K562 (cell line): Measurements from ENCODE around the gene COL7A1. TPM values are rescaled to one million over a fixed set of nuclear protein-coding genes. Genes with fewer than 3 reads are reported as not detected.

Experiments
- ATAC-seq: fragments of 200-7000 bp; cut with Tn5 transposase; 3 replicates; pipeline ENCODE4 v1.9.1; 2020; ENCODE audit warnings: moderate library complexity
- BruUV-seq: library from RNA; stranded (reverse); fragments of 400-500 nt; replicated peaks from 2 replicates; lab custom pipeline; 2021; lab: Mats Ljungman, UMichigan
- CTCF ChIA-PET: fragments of 300-600 bp; formaldehyde crosslinking; extraction: SDS; loops from one replicate; lab custom pipeline; 2021; ENCODE audit warnings: low intra/inter-chr PET ratio; lab: Yijun Ruan, JAX
- POLR2A ChIA-PET: fragments of 300-600, 350-650 bp; sonication (Branson Sonifier 250); formaldehyde crosslinking; extraction: SDS; loops from one replicate; lab custom pipeline; 2021; ENCODE audit warnings: antibody characterized with exemption, inconsistent platforms; lab: Yijun Ruan, JAX
- DNase-seq, 4 experiments: peaks; one replicate each; pipeline versions ENCODE4 v3.0.0 to v3.0.0-alpha.2; 2011 to 2018; ENCODE audit warnings: low spot score in 3 of 4, mixed read lengths in 3 of 4; ENCODE audit errors: extremely low read depth in 1 of 4
- FAIRE-seq: peaks from 2 replicates; lab custom pipeline; 2011; peaks lifted over from hg19 to GRCh38; lab: Jason Lieb, UNC
- H2AFZ ChIP-seq: 2 replicates; pipeline ENCODE4 v1.6.0; 2011; ENCODE audit warnings: low read depth, low read length, control low read depth, inconsistent platforms
- H3K27ac ChIP-seq: fragments of 200-600 bp; 3 replicates; pipeline ENCODE4 v1.8.0; 2011; ENCODE audit warnings: low read depth, mild to moderate bottlenecking, control low read depth, inconsistent platforms, low read length, moderate library complexity, mixed read lengths; ENCODE audit errors: extremely low read depth
- H3K27me3 ChIP-seq, 2 experiments: fragments of 300-600 bp in 1 of 2; 2 replicates in 1 of 2; 3 replicates in 1 of 2; pipeline versions ENCODE4 v1.6.0 to v1.8.0; 2011; ENCODE audit warnings: inconsistent platforms in 2 of 2, low read length in 2 of 2, mild to moderate bottlenecking in 1 of 2, mixed read lengths in 1 of 2, moderate library complexity in 1 of 2; ENCODE audit not compliant: control insufficient read depth in 2 of 2, insufficient read depth in 2 of 2
- H3K36me3 ChIP-seq: fragments of 300-600 bp; 3 replicates; pipeline ENCODE4 v1.8.0; 2011; ENCODE audit warnings: mild to moderate bottlenecking, low read length, inconsistent platforms; ENCODE audit not compliant: control insufficient read depth, insufficient read depth
- H3K4me1 ChIP-seq, 2 experiments: fragments of 200-600 bp in 1 of 2; replicated peaks in 1 of 2; 2 replicates in 1 of 2; 3 replicates in 1 of 2; pipeline versions ENCODE4 v1.5.1 to v1.8.0; 2011; ENCODE audit warnings: inconsistent platforms in 2 of 2, low read length in 2 of 2, mild to moderate bottlenecking in 1 of 2, mixed read lengths in 1 of 2, moderate library complexity in 1 of 2; ENCODE audit not compliant: control insufficient read depth in 2 of 2, insufficient read depth in 2 of 2
- H3K4me2 ChIP-seq: 2 replicates; pipeline ENCODE4 v1.6.1; 2011; ENCODE audit warnings: low read length, control low read depth, inconsistent platforms, mixed read lengths; ENCODE audit not compliant: insufficient read depth
- H3K4me3 ChIP-seq: fragments of 200-600 bp; sonication (generic), shearing (Covaris generic); 2 replicates; pipeline ENCODE4 v1.5.1; 2016; ENCODE audit warnings: control low read depth, inconsistent platforms
- H3K79me2 ChIP-seq: fragments of 200-600 bp; 3 replicates; pipeline ENCODE4 v1.8.0; 2011; ENCODE audit warnings: low read length, inconsistent platforms; ENCODE audit not compliant: control insufficient read depth, insufficient read depth
- H3K9ac ChIP-seq, 2 experiments: 2 replicates each; pipeline versions ENCODE4 v1.6.0 to v1.6.1; 2011; ENCODE audit warnings: low read depth in 2 of 2, low read length in 2 of 2, control low read depth in 1 of 2, inconsistent platforms in 1 of 2, mild to moderate bottlenecking in 1 of 2, mixed read lengths in 1 of 2; ENCODE audit not compliant: insufficient read depth in 1 of 2
- H3K9me1 ChIP-seq: one replicate; pipeline ENCODE4 v1.6.0; 2011; ENCODE audit warnings: inconsistent platforms, mild to moderate bottlenecking, low read length, moderate library complexity; ENCODE audit not compliant: control insufficient read depth, insufficient read depth
- H3K9me3 ChIP-seq: replicated peaks from 2 replicates; pipeline ENCODE4 v1.5.1; 2011; ENCODE audit warnings: low read depth, low read length, inconsistent platforms; ENCODE audit not compliant: control insufficient read depth, insufficient read depth
- H4K20me1 ChIP-seq: replicated peaks from 2 replicates; pipeline ENCODE4 v1.6.1; 2011; ENCODE audit warnings: low read length, inconsistent platforms, mixed read lengths; ENCODE audit not compliant: control insufficient read depth, insufficient read depth
- CBFA2T2 ChIP-seq: fragments of 450-650 bp; conservative IDR thresholded peaks from 2 replicates; pipeline ENCODE4 v1.6.1; 2017; ENCODE audit warnings: mild to moderate bottlenecking
- CHCHD3 ChIP-seq: fragments of 250-450 bp; sonication (Bioruptor Pico); IDR thresholded peaks from 2 replicates; pipeline ENCODE4 v2.1.2; 2022; ENCODE audit warnings: mild to moderate bottlenecking
- NFIC ChIP-seq: fragments of 450-650 bp; IDR thresholded peaks from 2 replicates; pipeline ENCODE4 v1.6.1; 2017; ENCODE audit warnings: mild to moderate bottlenecking, inconsistent platforms
- POLR2B ChIP-seq: fragments of 450-650 bp; IDR thresholded peaks from 2 replicates; pipeline ENCODE4 v1.6.1; 2018; ENCODE audit warnings: low read depth; ENCODE audit not compliant: partially characterized antibody
- TAL1 ChIP-seq: fragments of 450-650 bp; IDR thresholded peaks from 2 replicates; pipeline ENCODE4 v1.6.1; 2016; ENCODE audit warnings: mild to moderate bottlenecking
- WGBS: fragments of 100-300 bp; shearing (Covaris generic); methylation state at CpG from one replicate; pipeline ENCODE4 v1.1.6; 2016; ENCODE audit warnings: low coverage, mixed read lengths; ENCODE audit not compliant: insufficient coverage; ENCODE audit errors: missing lambda C conversion rate; 5-methylcytosine and 5-hydroxymethylcytosine counted together
- in situ Hi-C: fragments of 300-500 bp; cut with MboI; formaldehyde crosslinking; loops from 4 replicates; pipeline ENCODE4 v1.15.0; 2018; ENCODE audit warnings: inconsistent platforms, mixed read lengths
- intact Hi-C: fragments of 100-400 bp; cut with micrococcal nuclease; formaldehyde crosslinking; loops from 2 replicates; pipeline ENCODE4 v1.14.2; 2022
- polyA plus RNA-seq, 8 experiments: library from polyadenylated mRNA; depleted of rRNA in 4 of 8; stranded (reverse) in 5 of 8; unstranded in 3 of 8; fragments of >200 nt; fragmentation: Nextera tagmentation in 2 of 8; fragmentation: Illumina TruSeq in 1 of 8; extraction: Ambion mirVana in 2 of 8; extraction: Trizol in 1 of 8; gene quantifications; 2 replicates each; pipeline versions ENCODE4 v1.2.1 to v1.2.3, GENCODE V29; 2011 to 2014; ENCODE audit warnings: inconsistent platforms in 1 of 8, missing spikeins in 1 of 8
- total RNA-seq, 7 experiments: library from RNA; depleted of rRNA in 6 of 7; stranded (reverse); fragments of >200 nt in 6 of 7; fragmentation: Illumina TruSeq in 2 of 7; extraction: Trizol in 2 of 7; gene quantifications; 2 replicates each; pipeline versions ENCODE4 v1.2.1 to v1.2.3, GENCODE V29; 2011 to 2021; ENCODE audit warnings: low replicate concordance in 1 of 7
- TF ChIP-seq, protein P1 (sequence below): fragments of 450-650 bp; formaldehyde crosslinking; IDR thresholded peaks from 2 replicates; pipeline ENCODE4 v1.4.0; 2022; ENCODE audit warnings: missing genetic modification characterization

COL7A1 gene
- total and polyA plus RNA-seq, 9 of the 15 experiments (the other 6 are each of a cell fraction or from before 2014, with no cell fraction given), result 0.09 to 0.66 (median 0.35) TPM; not detected in 3

DNA sequence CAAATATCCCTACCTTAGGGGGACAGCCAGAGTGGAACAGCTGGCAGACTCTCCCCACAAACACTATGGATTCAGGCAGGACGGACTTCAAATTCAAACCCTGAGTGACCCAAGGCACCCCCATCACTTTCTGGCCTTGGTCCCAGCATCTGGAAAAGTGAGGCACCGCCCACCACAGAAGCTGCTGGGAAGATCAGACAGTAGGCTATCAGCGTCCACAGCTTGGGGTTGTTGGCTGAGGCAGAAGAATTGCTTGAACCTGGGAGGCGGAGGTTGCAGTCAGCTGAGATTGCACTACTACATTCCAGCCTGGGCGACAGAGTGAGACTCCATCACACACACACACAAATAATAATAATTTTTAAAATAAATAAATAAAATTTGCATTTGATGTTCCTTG is 47.0 kb downstream of the COL7A1 start (continued):
- TF ChIP-seq POLR2B (no peak), NFIC (0 out of 2 replicates have a peak, but pooled peaks have one; percentile 23), TAL1 (peak; percentile 23; the same call in 1 of the 2 replicates), CBFA2T2 (peak; percentile 39; the same call in 1 of the 2 replicates)
- TF ChIP-seq, protein P1, sequence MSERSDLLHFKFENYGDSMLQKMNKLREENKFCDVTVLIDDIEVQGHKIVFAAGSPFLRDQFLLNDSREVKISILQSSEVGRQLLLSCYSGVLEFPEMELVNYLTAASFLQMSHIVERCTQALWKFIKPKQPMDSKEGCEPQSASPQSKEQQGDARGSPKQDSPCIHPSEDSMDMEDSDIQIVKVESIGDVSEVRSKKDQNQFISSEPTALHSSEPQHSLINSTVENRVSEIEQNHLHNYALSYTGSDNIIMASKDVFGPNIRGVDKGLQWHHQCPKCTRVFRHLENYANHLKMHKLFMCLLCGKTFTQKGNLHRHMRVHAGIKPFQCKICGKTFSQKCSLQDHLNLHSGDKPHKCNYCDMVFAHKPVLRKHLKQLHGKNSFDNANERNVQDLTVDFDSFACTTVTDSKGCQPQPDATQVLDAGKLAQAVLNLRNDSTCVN (CRISPR knock-in tag), result no peak

DNA sequence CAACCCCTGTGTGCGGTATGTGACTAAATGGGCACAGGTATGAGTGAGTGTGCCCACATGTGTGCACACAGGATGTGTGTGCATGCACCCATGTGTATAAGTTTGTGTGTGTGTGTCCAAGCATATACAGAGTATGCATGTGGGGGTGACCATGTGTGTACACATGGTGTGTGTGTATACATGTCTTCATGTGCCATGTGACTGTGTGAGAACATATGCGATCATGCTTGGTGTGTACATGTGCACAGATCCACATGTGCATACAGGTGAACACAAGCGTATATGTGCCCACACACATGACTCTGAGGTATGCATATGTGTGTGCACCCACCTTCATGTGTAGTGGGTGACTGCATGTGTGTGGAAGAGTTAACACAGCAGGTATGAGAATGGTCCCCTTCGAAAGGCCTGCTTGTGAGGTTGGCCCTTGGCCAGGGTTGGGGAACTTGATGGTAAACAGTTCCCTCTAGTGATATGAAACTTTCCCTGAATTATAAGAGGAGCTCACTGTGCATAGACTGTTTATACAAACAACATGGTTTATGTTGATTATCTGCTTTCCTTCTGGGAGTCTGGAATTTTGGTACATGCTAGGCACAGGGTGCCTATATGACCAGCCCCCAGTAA is 48.8 kb downstream of the COL7A1 start:
- in situ Hi-C loops (no loop called here), intact Hi-C loops (no loop called here)

More for the DNA sequence above, 48.8 kb downstream of the COL7A1 start:
- Histone ChIP-seq H3K4me1 (peaks cover 0 to 6% of the 10 kb centered on the region in 2 experiments; a peak in 3 of 5 replicates), H3K79me2 (peaks cover 3% of the 10 kb centered on the region; the same call in 1 of the 3 replicates), H3K27me3 (no peaks in the 10 kb centered on the region), H2AFZ (no peak overlapping the region), H4K20me1 (no peaks in the 10 kb centered on the region; the same call in 1 of the 2 replicates), H3K9ac (no peak overlapping the region), H3K4me2 (no peak overlapping the region), H3K36me3 (peaks cover 61% of the 10 kb centered on the region; the same call in 2 of the 3 replicates), H3K9me1 (no peaks in the 10 kb centered on the region), H3K27ac (no peak overlapping the region), H3K4me3 (no peak overlapping the region), H3K9me3 (no peaks in the 10 kb centered on the region)
- no peak for DNase-seq
- ChIA-PET POLR2A (no interaction called here), CTCF (no interaction called here)
- no peak for FAIRE-seq
- ATAC-seq, result no peak
- no TSS peak for BruUV-seq
- TF ChIP-seq NFIC (peak; percentile 50), CHCHD3 (no peak)
- 93% methylated on average over 4 of the region's 4 CpGs for WGBS
